ENCODE data around the gene ANAPC1.
"Not testable (repeated sequence)": the region's sequence is repeated elsewhere in the genome, so short reads cannot be mapped to it uniquely, and the experiment has no call there.

ANAPC1 gene

DNA sequence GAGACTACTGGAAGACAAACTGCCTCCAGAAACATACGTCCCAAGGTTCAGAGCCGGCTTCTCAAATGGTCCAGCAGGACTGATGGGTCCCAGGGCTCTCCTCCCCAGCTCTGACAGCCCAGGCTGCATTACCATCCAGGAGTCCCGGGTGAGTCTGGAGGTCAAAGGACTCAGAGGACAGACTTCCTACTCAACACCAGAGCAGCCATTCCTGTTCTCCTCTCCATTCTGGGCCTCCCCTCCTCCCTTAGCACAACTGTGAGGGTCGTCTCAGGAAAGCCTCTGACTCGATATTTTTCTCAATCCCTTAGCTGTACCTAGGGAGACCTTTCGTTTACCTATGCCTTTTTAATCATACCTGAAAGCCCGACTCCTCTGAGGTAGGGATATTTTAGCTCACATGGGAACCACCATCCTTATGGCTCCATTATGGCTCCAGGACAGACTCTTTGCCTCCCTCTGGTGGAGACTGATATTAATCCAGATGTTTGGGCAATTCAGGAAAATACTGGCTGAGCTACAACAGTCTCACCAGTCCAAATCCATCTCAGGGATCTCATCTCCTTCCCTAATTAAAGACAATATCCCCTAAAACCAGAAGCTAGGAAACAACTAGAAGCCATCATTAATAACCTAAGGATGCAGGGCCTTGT lies 70.9 kb downstream of the ANAPC1 start:
- not testable (repeated sequence) for DNase-seq (ENCODE audit: low spot score)

DNA sequence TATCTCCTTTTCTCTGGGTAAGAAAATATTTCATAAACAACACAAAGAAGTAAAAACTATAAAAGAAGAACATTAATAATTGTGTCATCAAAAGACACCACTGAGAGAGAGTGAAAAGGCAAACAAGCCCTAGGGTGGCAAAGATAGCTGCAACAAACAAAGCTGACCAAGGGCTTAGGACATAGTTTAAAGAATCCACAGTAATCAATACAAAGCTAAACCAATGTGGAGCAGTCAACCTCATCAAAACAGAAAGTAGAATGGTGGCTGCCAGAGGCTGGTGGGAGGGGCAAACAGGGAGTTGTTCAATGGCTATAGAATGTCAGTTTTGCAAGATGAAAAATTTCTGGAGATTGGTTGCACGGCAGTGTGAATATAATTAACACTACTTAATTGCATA lies 93.4 kb downstream of the ANAPC1 start:
- DNase-seq (ENCODE audit: low spot score), result not testable (repeated sequence)

- not testable (repeated sequence) for DNase-seq (ENCODE audit: low spot score)
Observed at GRCh38 chr2:111784081-111784480, 99.9 kb downstream of the ANAPC1 start.

- not testable (repeated sequence) for DNase-seq (ENCODE audit: low spot score)
Observed at GRCh38 chr2:111782195-111782594, 101.8 kb downstream of the ANAPC1 start.

- DNase-seq (ENCODE audit: low spot score), result not testable (repeated sequence)
Observed at GRCh38 chr2:111781443-111782094, 102.4 kb downstream of the ANAPC1 start.

GRCh38 chr2:111777155-111777554 lies 106.8 kb downstream of the ANAPC1 start:
- DNase-seq (ENCODE audit: low spot score), result not testable (repeated sequence)

DNA sequence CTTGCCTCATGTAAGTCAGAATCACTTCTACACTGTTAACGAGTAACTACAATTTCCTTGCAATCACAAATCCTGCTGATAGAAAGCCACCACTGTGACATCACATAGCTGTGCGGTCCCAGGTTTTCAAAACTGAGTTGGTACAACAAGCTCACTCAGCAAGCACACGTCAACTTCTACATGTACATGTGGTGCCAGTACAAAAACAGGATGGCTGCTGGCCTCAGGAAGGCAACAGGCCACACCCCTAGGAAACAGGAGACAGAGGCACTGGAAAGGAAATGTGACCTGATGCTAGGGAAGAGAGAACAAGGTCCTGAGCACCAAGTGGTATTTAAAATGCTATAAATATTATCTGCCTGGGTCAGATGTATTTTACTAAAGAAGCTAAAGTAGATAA lies 107.7 kb downstream of the ANAPC1 start:
- DNase-seq (ENCODE audit: low spot score), result not testable (repeated sequence)

DNA sequence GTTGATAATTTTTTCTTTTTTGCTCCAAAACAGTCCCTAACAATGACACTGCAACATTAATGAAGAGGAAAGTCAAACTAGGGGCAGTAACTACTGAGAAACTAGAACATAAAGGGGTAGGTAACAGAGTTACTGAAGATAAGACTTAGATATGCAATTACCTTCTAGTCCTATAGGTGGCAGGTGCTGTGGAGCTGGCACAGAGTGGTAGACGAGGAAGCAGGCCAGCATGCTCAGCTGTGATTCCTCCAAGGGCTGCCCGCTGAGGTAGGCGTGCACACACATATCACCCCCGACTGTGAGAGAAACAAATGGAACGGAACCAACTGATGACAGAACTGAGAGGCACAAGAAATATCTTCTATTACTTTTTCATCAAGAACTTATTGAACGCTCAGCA lies 111.8 kb downstream of the ANAPC1 start:
- not testable (repeated sequence) for DNase-seq (ENCODE audit: low spot score)

GRCh38 chr2:111770916-111771658 lies 112.9 kb downstream of the ANAPC1 start:
- not testable (repeated sequence) for DNase-seq (ENCODE audit: low spot score)

GRCh38 chr2:111768266-111769190 lies 115.5 kb downstream of the ANAPC1 start:
- DNase-seq (ENCODE audit: low spot score), result not testable (repeated sequence)

DNA sequence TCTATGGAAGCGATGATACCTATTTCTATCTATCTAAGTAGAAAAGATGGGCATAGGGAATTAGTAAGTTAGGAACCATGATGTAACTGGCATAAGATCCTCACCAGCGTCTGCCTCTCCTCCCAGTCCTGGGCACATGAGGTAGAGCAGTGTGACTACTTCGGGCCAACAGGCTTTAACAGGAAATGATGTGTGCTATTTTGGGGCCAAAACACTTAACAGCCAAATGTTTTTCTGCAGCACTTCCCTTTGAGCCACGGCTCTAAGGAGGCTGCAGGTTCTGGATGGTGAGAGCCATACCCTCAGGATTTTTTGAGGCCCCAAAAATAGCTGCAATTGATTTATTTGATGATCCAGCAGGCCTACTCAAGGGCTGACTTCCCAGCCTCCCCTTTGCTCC lies 116.9 kb downstream of the ANAPC1 start:
- DNase-seq (ENCODE audit: low spot score), result not testable (repeated sequence)

- DNase-seq (ENCODE audit: low spot score), result not testable (repeated sequence)
Observed at GRCh38 chr2:111766295-111766694, 117.7 kb downstream of the ANAPC1 start.

DNA sequence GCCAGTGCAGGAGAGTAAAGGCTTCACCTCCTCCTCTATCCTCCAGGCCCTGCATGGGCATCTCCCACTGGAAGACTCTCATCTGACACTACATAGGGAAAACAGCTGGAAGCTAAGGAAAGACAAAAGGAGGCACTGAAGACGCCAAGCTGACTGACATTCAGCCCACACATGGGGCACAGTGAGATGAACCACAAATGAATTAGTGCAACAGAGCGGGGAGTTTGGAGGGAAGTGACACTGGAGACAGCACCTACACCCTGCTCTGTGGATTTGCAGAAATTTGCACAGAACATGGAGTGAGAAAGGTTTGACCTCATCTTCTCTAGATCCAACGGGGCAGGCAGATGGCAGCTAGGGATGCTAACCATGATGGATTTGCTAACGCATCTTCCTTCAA lies 119.8 kb downstream of the ANAPC1 start:
- not testable (repeated sequence) for DNase-seq (ENCODE audit: low spot score)

DNA sequence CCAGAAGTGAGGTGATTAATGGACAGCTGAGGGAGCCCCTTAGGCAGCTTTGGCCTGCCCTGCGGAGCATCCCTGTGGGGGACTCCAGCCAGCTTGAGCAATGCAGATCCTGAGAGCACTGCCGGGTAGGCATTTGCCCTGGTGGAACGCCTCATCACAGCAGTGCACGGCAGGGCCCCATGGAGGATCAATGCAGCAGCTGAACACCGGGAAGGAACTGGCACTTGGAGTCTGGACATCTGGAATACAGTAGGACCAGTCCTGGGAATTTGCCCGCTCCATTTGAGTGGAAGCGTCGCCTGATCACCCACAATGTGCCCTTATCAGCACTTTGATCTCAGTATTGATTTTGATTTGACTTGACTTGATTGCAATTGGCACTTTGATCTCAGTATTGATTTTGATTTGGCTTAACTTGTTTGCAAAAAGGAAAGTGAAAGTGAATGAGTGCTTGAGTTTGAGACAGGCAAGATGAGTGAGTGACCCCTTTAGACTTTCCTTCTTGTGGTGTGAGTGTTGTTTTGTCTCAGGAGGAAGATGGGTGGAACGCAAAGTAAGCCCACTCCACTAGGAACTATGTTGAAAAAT lies 123.2 kb downstream of the ANAPC1 start:
- not testable (repeated sequence) for DNase-seq (ENCODE audit: low spot score)

DNA sequence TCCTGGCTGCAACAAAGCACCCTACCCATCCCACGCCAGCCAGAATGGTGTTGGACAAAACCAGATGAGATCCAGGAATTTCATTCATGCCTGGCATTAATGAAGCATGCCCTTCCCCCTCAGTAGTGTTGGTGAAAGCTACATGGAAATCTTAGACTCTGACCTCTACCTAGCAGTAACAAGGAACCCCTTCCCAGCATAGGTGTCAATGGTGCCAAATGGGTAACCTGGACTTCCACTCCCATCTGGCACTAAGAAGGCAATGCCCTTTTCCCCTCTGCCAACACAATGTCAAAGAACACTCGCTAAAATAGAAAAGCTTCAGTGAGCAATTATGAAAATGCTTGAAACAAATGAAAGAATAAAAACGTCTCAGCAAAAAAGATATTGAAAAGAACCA lies 131.5 kb downstream of the ANAPC1 start:
- DNase-seq (ENCODE audit: low spot score), result not testable (repeated sequence)

- DNase-seq (ENCODE audit: low spot score), result not testable (repeated sequence)
Observed at GRCh38 chr2:111750641-111751040, 133.4 kb downstream of the ANAPC1 start.

GRCh38 chr2:111748429-111748828 lies 135.6 kb downstream of the ANAPC1 start:
- DNase-seq (ENCODE audit: low spot score), result not testable (repeated sequence)

- DNase-seq (ENCODE audit: low spot score), result peak; percentile 92
Observed at GRCh38 chr2:111747410-111748115, 136.4 kb downstream of the ANAPC1 start.

- not testable (repeated sequence) for DNase-seq (ENCODE audit: low spot score)
Observed at GRCh38 chr2:111744751-111745150, 139.2 kb downstream of the ANAPC1 start.

DNA sequence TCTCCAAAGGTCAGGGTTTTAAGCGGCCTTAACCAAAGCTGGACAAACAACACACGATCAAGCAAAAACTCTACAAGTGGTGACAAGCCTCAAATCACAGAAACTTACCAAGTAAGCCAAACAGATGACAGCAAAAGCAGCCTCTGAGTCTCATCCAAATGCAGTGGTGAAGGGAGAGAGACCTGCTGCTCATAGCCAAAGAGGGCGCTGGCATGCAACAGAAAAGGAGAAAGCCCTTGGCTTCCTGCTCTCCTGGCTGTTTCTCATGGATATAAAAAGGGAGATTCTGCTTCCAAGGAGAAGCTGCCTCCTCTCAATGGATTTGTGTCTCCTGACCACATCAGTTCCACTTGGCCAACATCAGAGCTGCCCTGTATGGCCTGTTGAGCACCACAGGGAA lies 142.5 kb downstream of the ANAPC1 start:
- not testable (repeated sequence) for DNase-seq (ENCODE audit: low spot score)
